Endothelial cell of umbilical vein (primary cell): ENCODE data around the gene GALNT3. TPM values are rescaled to one million over a fixed set of nuclear protein-coding genes. Genes with fewer than 3 reads are reported as not detected.

Source experiments
- BruUV-seq: library from RNA; stranded (reverse); fragments of 400-500 nt; replicated peaks from 2 replicates; lab custom pipeline; 2021; lab: Mats Ljungman, UMichigan
- CTCF ChIA-PET: fragments of 300-600, 350-600 bp; sonication (Branson Sonifier 250); formaldehyde crosslinking; loops from one replicate; lab custom pipeline; 2021; ENCODE audit warnings: antibody characterized with exemption, inconsistent platforms; lab: Charles Lee
- POLR2A ChIA-PET: fragments of 300-600, 350-600 bp; sonication (Branson Sonifier 250); formaldehyde crosslinking; loops from one replicate; lab custom pipeline; 2021; ENCODE audit warnings: antibody characterized with exemption, inconsistent platforms; lab: Charles Lee
- DNase-seq: peaks from one replicate; pipeline ENCODE4 v3.0.0-alpha.2; 2011; ENCODE audit warnings: low read depth, low spot score
- FAIRE-seq: peaks from 2 replicates; lab custom pipeline; 2011; peaks lifted over from hg19 to GRCh38; lab: Jason Lieb, UNC
- H2AFZ ChIP-seq: 2 replicates; pipeline ENCODE4 v1.6.0; 2012; ENCODE audit warnings: low read depth, low read length, control low read depth, inconsistent platforms
- H3K27ac ChIP-seq: 2 replicates; pipeline ENCODE4 v1.5.1; 2011; ENCODE audit warnings: low read depth, mild to moderate bottlenecking, control low read depth, low read length, moderate library complexity; ENCODE audit not compliant: insufficient read depth
- H3K27me3 ChIP-seq, 2 experiments: 2 replicates each; pipeline versions ENCODE4 v1.6.0 to v1.6.1; 2011; ENCODE audit warnings: low read length in 2 of 2, mixed read lengths in 1 of 2; ENCODE audit not compliant: control insufficient read depth in 2 of 2, insufficient read depth in 2 of 2
- H3K36me3 ChIP-seq, 2 experiments: 2 replicates in 1 of 2; 3 replicates in 1 of 2; pipeline ENCODE4 v1.5.1; 2011; ENCODE audit warnings: low read length in 2 of 2, mild to moderate bottlenecking in 1 of 2, moderate library complexity in 1 of 2; ENCODE audit not compliant: control insufficient read depth in 2 of 2, insufficient read depth in 2 of 2; ENCODE audit errors: extremely low read depth in 1 of 2
- H3K4me1 ChIP-seq: 3 replicates; pipeline ENCODE4 v1.5.1; 2011; ENCODE audit warnings: mild to moderate bottlenecking, low read length; ENCODE audit not compliant: control insufficient read depth, insufficient read depth; ENCODE audit errors: extremely low read depth
- H3K4me2 ChIP-seq: 2 replicates; pipeline ENCODE4 v1.6.1; 2011; ENCODE audit warnings: low read length, control low read depth, mixed read lengths; ENCODE audit not compliant: insufficient read depth
- H3K4me3 ChIP-seq, 3 experiments: fragments of 200-600 bp in 1 of 3; sonication (generic), shearing (Covaris generic) in 1 of 3; replicated peaks in 1 of 3; 2 replicates each; pipeline ENCODE4 v1.5.1; 2011 to 2016; ENCODE audit warnings: control low read depth in 3 of 3, low read length in 3 of 3, mild to moderate bottlenecking in 2 of 3, inconsistent platforms in 1 of 3, low read depth in 1 of 3, moderate library complexity in 1 of 3; ENCODE audit not compliant: insufficient read depth in 1 of 3
- H3K79me2 ChIP-seq: 2 replicates; pipeline ENCODE4 v1.6.0; 2012; ENCODE audit warnings: low read length, inconsistent platforms; ENCODE audit not compliant: control insufficient read depth, insufficient read depth
- H3K9ac ChIP-seq: replicated peaks from 2 replicates; pipeline ENCODE3; 2011; ENCODE audit warnings: low read length, control low read depth; ENCODE audit not compliant: insufficient read depth; ENCODE audit errors: extremely low read depth
- H3K9me1 ChIP-seq: replicated peaks from 3 replicates; pipeline ENCODE4 v1.6.0; 2011; ENCODE audit warnings: mild to moderate bottlenecking, low read length; ENCODE audit not compliant: control insufficient read depth, insufficient read depth; ENCODE audit errors: extremely low read depth
- H3K9me3 ChIP-seq: replicated peaks from 2 replicates; pipeline ENCODE4 v1.5.1; 2012; ENCODE audit warnings: low read length, inconsistent platforms; ENCODE audit not compliant: control insufficient read depth, insufficient read depth
- H4K20me1 ChIP-seq: replicated peaks from 2 replicates; pipeline ENCODE3; 2011; ENCODE audit warnings: mild to moderate bottlenecking, low read length; ENCODE audit not compliant: control insufficient read depth, insufficient read depth; ENCODE audit errors: extremely low read depth
- CTCF ChIP-seq, 2 donors: IDR thresholded peaks; 1 replicate in 1 of 2; 2 replicates in 1 of 2; pipeline ENCODE4 v1.5.1; 2011; ENCODE audit warnings: low read length in 2 of 2, mild to moderate bottlenecking in 2 of 2, moderate library complexity in 2 of 2, control low read depth in 1 of 2, inconsistent platforms in 1 of 2, low read depth in 1 of 2; ENCODE audit not compliant: insufficient read depth in 1 of 2; ENCODE audit errors: extremely low read depth in 1 of 2
- EZH2 ChIP-seq: IDR thresholded peaks from 2 replicates; pipeline ENCODE4 v1.6.1; 2012; ENCODE audit warnings: borderline replicate concordance, low read depth, mild to moderate bottlenecking, moderate library complexity, low read length, inconsistent platforms; ENCODE audit not compliant: severe bottlenecking
- FOS ChIP-seq: IDR thresholded peaks from 2 replicates; pipeline ENCODE4 v1.6.1; 2011; ENCODE audit warnings: mild to moderate bottlenecking, low read length, moderate library complexity, borderline replicate concordance; ENCODE audit not compliant: insufficient read depth
- GATA2 ChIP-seq: IDR thresholded peaks from 2 replicates; pipeline ENCODE4 v1.7.0; 2011; ENCODE audit warnings: low read depth, mild to moderate bottlenecking, moderate library complexity, mixed read lengths, low read length; ENCODE audit not compliant: insufficient read length, insufficient read depth
- JUN ChIP-seq: IDR thresholded peaks from 2 replicates; pipeline ENCODE4 v1.6.1; 2011; ENCODE audit warnings: borderline replicate concordance, low read depth; ENCODE audit not compliant: insufficient read length, insufficient read depth
- MYC ChIP-seq: IDR thresholded peaks from one replicate; pipeline ENCODE4 v1.6.1; 2011; ENCODE audit warnings: mild to moderate bottlenecking, low read depth, low read length
- POLR2A ChIP-seq: IDR thresholded peaks from 2 replicates; pipeline ENCODE4 v1.6.1; 2012; ENCODE audit warnings: low read depth, mild to moderate bottlenecking, control low read depth, low read length
- POLR2AphosphoS5 ChIP-seq: IDR thresholded peaks from 2 replicates; pipeline ENCODE4 v1.6.1; 2012; ENCODE audit warnings: low read depth, mild to moderate bottlenecking, control low read depth, low read length, moderate library complexity; ENCODE audit not compliant: insufficient read depth
- dilution Hi-C: fragments of 300-500 bp; cut with MboI; formaldehyde crosslinking; loops from one replicate; pipeline ENCODE4 v1.15.0; 2019; ENCODE audit warnings: low sequenced_read_pairs; ENCODE audit not compliant: extremely low pct_ligation_motif_present
- intact Hi-C: fragments of 100-400 bp; cut with micrococcal nuclease; formaldehyde crosslinking; loops from one replicate; pipeline ENCODE4 v1.10.0; 2022
- polyA plus RNA-seq, 4 experiments: library from polyadenylated mRNA; depleted of rRNA in 3 of 4; stranded (reverse) in 3 of 4; unstranded in 1 of 4; fragments of >200 nt; gene quantifications; 2 replicates each; pipeline versions ENCODE4 v1.2.1 to v1.2.3, GENCODE V29; 2011 to 2012; ENCODE audit warnings: missing spikeins in 1 of 4
- total RNA-seq: library from RNA; stranded (reverse); gene quantifications from 2 replicates; pipeline ENCODE4 v1.2.3, GENCODE V29; 2021
- TF ChIP-seq, protein P1 (sequence below): IDR thresholded peaks from 2 replicates; pipeline ENCODE4 v1.6.1; 2011; ENCODE audit not compliant: insufficient read depth, insufficient read length

GALNT3 gene
- total and polyA plus RNA-seq, 2 donors (not counting 3 experiments of a cell fraction or from before 2014, with no cell fraction given), result 0.07 to 0.82 TPM

DNA sequence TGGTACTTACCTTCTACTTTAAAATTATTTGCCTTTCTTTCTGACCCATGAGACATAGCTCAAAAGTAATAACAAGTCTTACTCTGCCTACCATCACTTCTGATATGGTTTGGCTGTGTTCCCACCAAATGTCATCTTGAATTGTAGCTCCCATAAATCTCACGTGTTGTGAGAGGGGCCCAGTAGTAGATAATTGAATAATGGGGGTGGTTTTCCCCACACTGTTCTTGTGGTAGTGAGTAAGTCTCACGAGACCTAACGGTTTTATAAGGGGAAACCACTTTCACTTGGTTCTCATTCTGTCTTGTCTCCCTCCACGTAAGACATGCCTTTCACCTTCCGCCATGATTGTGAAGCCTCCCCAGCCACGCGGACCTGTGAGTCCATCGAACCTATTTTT lies 47.5 kb downstream of the GALNT3 start:
- intact Hi-C loops, result no loop called here
- CTCF ChIA-PET, result interaction anchor here (1.2 kb wide), 1 partner anchor 128 kb away, joined by 4 read pairs; no protein-coding TSS in a partner anchor

More for the DNA sequence above, 47.5 kb downstream of the GALNT3 start:
- no peak for DNase-seq
- POLR2A ChIA-PET, result no interaction called here
- TF ChIP-seq JUN, result no peak
- TF ChIP-seq POLR2A, result no peak
- no peak for TF ChIP-seq MYC
- TF ChIP-seq, protein P1, sequence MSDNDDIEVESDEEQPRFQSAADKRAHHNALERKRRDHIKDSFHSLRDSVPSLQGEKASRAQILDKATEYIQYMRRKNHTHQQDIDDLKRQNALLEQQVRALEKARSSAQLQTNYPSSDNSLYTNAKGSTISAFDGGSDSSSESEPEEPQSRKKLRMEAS, result no peak
- no peak for TF ChIP-seq FOS
- TF ChIP-seq GATA2, result no peak
- TF ChIP-seq POLR2AphosphoS5, result no peak
- TF ChIP-seq EZH2, result no peak
- no peak for TF ChIP-seq CTCF (IDR thresholded peaks at IDR 0.05; ENCODE audit: extremely low read depth in 1 of 2, insufficient read depth in 1 of 2, low read depth in 1 of 2, low read length in 2 of 2)
- Histone ChIP-seq H3K27me3 (no peaks in the 10 kb centered on the region), H3K9ac (no peak overlapping the region), H3K9me3 (no peaks in the 10 kb centered on the region), H3K4me3 (no peak overlapping the region), H3K27ac (no peak overlapping the region), H3K79me2 (no peaks in the 10 kb centered on the region), H3K4me1 (no peaks in the 10 kb centered on the region), H3K4me2 (no peak overlapping the region), H3K36me3 (no peaks in the 10 kb centered on the region), H3K9me1 (no peaks in the 10 kb centered on the region), H2AFZ (no peak overlapping the region), H4K20me1 (no peaks in the 10 kb centered on the region)
- BruUV-seq, result no TSS peak
- FAIRE-seq, result no peak
- dilution Hi-C loops, result no loop called here
